HG03558 (cell line): ENCODE data around the gene HOGA1.
"Not testable (repeated sequence)": the region's sequence is repeated elsewhere in the genome, so short reads cannot be mapped to it uniquely, and the experiment has no call there.

ENCODE experiments used
- ATAC-seq: cut with Tn5 transposase; IDR thresholded peaks from one replicate; pipeline ENCODE4 v1.9.1; 2021; ENCODE audit warnings: moderate number of reproducible peaks; ENCODE audit not compliant: unreplicated experiment; ENCODE audit errors: extremely low read depth

HOGA1 gene

DNA sequence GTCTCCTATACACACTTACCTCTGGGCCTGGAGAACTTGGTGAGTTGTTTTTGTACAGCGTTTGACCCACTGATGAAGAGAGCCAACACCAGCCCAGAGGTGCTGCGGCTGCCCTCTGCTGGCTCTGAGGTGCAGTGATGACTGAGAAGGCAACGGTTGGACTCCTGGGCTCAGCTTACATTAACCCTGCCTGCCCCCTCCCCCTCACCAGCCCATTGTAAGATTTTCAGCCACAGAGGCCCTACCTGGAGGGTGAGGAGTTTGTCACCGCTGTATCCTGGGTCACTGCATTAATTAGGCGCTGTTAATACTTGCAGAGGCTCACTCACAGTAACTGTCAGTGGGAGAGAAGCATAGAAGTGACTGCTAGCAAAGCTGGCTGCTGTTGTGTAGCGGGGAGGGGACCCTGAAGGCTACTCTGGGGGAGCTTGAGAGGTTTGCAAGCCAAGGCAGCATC is 30.6 kb upstream of the HOGA1 start:
- no peak for ATAC-seq

- ATAC-seq, result not testable (repeated sequence)
These were observed 29.9 kb upstream of the HOGA1 start for GRCh38 chr10:97554336-97554735.

DNA sequence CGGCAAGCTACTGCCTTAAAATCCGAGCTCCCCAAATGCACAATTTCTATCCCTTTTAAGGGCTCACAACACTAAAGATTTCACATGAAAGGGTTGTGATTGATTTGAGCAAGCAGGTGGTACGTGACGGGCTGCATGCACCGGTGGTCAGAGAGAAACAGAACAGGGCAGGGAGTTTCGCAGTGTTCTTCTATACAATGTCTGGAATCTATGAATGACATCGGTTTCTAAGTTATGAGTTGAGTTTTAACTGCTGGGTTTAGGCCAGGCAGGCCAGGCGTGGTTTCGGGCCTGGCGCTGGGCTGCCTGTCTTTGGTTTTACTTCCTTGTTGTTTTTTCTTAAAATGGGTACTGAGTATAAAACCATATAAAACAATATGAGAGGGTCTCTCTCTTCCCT is 28.6 kb upstream of the HOGA1 start:
- ATAC-seq, result not testable (repeated sequence)

GRCh38 chr10:97560731-97561381 is 23.3 kb upstream of the HOGA1 start:
- not testable (repeated sequence) for ATAC-seq

- not testable (repeated sequence) for ATAC-seq
These were observed 22.7 kb upstream of the HOGA1 start for GRCh38 chr10:97561386-97562077.

- not testable (repeated sequence) for ATAC-seq
These were observed 21.9 kb upstream of the HOGA1 start for GRCh38 chr10:97562329-97562728.

GRCh38 chr10:97563337-97563736 is 20.9 kb upstream of the HOGA1 start:
- ATAC-seq, result no peak

DNA sequence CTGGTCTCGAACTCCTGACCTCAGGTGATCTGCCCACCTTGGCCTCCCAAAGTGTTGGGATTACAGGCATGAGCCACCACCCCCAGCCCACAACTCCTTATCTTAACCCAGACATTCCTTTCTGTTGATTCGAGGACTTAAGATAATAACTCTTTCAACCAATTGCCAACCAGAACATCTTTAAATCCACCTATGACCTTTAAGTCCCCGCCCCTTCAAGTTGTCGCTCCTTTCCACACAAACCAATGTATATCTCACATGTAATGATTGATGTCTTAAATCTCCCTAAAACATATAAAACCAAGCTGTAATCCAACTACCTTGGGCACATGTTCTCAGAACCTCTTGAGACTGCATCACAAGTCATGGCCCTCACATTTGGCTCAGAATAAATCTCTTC is 19.4 kb upstream of the HOGA1 start:
- no peak for ATAC-seq

DNA sequence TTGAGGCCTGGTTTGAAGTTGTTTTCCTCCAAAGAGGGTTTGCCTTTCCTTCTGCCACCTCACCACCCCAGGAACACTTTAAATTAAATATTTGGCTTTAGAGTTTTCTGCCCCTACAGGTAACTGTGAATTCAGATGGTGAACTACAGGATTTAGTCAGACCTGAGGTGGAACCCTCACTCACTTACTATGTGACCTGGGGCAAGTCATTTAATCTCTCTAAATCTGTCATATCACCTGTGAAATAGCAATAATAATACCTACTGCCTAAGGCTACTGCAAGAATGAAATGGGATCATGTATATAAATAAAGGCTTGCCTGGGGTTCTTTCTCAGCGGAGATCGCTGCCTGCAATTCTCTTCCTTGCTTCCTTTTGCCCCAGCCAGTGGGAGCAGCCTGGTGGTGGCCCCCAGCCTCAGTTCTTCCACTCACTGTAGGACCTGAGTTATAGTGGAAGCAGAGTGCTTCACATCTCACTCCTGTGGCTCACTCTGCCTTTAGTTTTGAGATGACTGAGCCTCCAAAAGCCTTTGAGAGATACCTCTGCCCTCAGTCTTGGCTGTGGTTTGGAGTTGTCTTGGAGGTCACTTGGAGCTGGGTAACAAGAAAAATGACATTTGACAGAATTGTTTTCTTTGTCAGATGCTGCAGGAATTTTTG is 17.7 kb upstream of the HOGA1 start:
- ATAC-seq, result no peak

DNA sequence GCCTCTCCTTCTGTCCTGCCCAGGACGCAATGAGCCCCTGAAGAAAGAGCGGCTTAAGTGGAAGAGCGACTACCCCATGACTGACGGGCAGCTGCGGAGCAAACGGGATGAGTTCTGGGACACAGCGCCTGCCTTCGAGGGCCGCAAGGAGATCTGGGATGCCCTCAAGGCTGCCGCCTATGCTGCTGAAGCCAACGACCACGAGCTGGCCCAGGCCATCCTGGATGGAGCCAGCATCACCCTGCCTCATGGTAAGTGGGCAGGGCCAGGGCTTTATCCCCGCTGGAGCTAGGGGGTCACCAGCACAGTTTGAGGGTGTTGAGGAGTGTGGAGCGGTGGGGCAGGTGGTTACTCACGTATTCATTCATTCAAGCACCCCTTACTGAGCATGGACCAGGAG is 16.3 kb upstream of the HOGA1 start:
- no peak for ATAC-seq

- ATAC-seq, result no peak
These were observed 13.9 kb upstream of the HOGA1 start for GRCh38 chr10:97570146-97570788.

- ATAC-seq, result no peak
These were observed 13.3 kb upstream of the HOGA1 start for GRCh38 chr10:97570789-97571471.

DNA sequence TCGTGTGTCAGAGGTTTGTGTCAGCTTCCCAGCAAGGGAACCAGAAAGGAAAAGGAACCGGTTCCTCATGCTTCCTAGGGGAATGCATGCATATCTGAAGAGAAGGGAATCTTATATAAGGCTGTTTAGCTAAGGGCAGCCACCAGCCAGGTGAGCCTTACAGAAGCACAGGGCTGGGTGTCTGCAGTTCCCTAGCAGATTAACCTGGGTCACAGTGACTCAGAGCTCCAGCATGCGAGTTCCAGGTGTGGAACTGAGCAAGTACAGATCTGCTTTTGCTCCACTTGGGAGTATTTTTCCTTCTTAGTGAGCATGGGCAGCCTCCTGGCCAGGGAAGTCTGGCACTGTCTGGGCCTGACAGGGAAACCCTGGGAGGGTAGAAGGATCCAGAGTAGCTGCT is 12.6 kb upstream of the HOGA1 start:
- ATAC-seq, result no peak

DNA sequence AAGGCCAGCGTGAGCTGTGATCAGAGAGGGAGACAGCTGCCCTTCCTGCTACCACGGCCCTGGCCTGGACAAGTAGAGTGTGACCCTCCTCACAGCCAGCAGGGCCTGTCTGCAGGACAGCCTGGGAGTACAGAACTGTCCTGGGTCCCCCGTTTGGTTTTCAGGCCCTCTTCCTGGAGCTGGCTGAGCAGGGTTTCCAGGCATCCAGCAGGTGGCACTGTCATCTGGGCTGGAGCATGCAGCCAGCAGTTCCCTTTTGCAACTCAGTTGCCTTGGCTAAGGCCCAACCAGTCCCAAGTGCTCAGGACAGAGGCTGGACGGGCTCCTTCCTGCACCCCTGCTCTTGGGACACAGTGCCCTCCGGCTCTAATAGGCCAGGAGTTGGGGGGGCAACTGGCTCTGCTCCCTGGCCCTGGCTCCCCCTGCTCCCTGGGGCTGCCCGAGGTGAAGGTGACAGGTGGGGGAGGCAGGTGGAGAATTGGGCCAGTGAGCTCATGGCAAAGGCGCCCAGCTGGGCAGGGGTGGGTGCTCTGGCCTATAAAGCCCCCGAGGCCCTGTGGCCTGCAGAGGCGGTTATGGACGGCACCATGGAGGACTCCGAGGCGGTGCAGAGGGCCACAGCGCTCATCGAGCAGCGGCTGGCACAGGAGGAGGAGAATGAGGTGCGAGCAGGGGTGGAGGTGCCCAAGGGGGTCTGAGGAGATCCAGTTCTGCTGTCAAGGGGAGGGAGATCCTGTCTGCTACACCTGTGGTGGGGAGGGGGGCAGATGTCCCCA is 11.8 kb upstream of the HOGA1 start, which contains the start of gene ANKRD2:
ANKRD2 (plus strand) TSS at position 566 of the 776 bp plus-strand sequence; CDS start at position 576, 10 bp downstream.
- ATAC-seq, result no peak

GRCh38 chr10:97573021-97573420 is 11.2 kb upstream of the HOGA1 start:
- no peak for ATAC-seq

GRCh38 chr10:97573672-97574071 is 10.5 kb upstream of the HOGA1 start:
- no peak for ATAC-seq

DNA sequence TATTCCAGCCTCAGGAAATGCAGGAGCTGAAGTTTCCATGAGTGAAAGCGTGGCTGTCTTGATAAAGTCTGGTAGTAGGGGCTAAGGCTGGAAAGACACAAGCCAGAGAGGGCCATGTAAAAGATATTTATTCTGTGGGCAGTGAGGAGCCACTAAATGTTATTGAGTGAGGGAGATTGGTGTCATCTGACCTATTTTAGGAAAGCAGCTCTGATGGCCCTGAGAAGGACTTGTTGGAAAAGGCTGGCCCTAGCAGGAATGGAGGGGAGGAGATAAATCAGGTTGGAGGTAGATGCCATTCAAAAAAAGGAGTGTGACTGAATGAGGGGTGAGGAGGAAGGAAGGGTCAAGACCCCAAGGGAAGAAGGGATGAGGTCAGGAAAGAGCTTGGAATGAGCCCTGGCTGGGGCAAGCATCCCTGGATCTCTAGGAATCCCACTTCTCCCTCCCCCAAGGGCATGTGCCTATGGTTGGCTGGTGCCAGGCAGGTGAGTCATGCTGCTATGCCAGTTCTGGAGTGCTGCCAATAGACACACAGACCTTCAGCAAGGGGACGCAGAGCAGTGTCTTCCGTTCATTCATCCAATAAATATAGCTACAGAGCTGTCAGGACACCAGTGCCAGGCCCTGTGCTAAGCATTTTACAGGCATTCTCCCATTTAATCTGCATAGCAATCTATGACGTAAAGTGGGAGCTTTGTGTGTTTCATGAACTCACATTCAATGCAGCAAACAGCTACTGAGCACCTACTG is 9.6 kb upstream of the HOGA1 start:
- no peak for ATAC-seq

GRCh38 chr10:97575127-97575668 is 9.0 kb upstream of the HOGA1 start:
- no peak for ATAC-seq
